Stimulated activated CD4-positive, alpha-beta T cell treated with anti-CD3 and anti-CD28 coated beads, TNF-alpha, amount 100 ng/mL, for 48 hours (primary cell): ENCODE results near the gene MAPKAPK2.
"Not testable (repeated sequence)": the region's sequence is repeated elsewhere in the genome, so short reads cannot be mapped to it uniquely, and the experiment has no call there.

Source experiments
- DNase-seq, 3 donors: peaks; one replicate each; pipeline ENCODE4 v3.0.0-alpha.2; 2020; ENCODE audit warnings: low read depth in 3 of 3

MAPKAPK2 gene

DNA sequence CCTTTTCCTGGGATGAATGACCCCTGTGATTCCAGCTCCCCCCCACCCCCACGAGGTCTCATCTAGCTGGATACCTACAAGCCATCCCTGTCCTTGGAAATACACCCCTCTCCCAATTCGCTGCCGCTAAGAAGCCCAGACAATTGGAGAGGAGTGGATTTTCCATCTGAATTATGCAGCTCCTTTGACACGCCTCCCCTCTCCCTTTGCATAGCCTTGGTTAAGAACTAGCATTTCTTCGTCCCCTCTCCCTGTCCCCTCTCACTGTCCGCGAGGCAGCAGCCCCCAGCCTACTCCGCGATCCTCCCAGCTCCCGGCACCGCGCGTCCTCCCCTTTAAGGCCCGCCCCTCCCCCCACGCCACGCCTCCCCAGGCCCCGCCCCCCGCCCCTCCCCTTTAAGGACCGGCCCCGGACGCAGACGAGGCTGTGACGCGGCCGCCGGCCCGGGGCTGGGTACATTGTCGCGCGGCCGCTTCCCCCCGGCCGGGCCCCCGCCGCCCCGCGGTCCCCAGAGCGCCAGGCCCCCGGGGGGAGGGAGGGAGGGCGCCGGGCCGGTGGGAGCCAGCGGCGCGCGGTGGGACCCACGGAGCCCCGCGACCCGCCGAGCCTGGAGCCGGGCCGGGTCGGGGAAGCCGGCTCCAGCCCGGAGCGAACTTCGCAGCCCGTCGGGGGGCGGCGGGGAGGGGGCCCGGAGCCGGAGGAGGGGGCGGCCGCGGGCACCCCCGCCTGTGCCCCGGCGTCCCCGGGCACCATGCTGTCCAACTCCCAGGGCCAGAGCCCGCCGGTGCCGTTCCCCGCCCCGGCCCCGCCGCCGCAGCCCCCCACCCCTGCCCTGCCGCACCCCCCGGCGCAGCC is at the start of gene MAPKAPK2:
Gene MAPKAPK2, plus strand, starts transcription at position 428 of the 856 bp plus-strand sequence. Its CDS starts 325 bp downstream, at position 753.
- peak; percentile 59 to 74 (median 66) for DNase-seq

GRCh38 chr1:206635080-206635977 is 49.4 kb upstream of the MAPKAPK2 start, which contains the start of gene DYRK3:
DYRK3 (plus strand) TSS chr1:206635536; CDS start chr1:206635704, 168 bp downstream.
- peak; percentile 89 to 92 (median 91) for DNase-seq

- DNase-seq = no peak
Measured at GRCh38 chr1:206635978-206636345, 48.7 kb upstream of the MAPKAPK2 start.

GRCh38 chr1:206636671-206637070 is 48.0 kb upstream of the MAPKAPK2 start:
- DNase-seq = no peak

GRCh38 chr1:206637605-206638004 is 47.1 kb upstream of the MAPKAPK2 start:
- no peak for DNase-seq

GRCh38 chr1:206642074-206642473 is 42.6 kb upstream of the MAPKAPK2 start:
- DNase-seq = not testable (repeated sequence)

GRCh38 chr1:206643118-206643698 is 41.5 kb upstream of the MAPKAPK2 start:
- no peak for DNase-seq

DNA sequence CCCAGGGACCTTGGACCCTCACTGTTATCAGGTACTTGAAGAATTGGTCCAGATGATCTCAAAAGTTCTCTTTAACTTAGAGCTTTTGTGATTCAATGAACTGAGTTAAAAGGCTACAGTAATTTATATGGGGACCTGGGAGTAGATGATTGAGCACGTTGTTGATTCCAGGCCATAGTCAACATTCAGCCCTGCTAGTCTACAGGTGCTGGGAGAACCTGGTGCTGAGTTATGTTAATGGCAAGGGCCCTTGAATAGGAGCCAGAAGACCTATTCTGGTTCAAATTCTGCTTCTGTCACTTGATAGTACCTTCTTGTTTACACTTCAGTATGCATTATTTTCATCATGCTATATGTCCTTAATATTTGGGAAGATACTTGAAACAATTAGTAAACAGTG is 38.2 kb upstream of the MAPKAPK2 start:
- no peak for DNase-seq

GRCh38 chr1:206647224-206647623 is 37.5 kb upstream of the MAPKAPK2 start:
- DNase-seq = no peak

DNA sequence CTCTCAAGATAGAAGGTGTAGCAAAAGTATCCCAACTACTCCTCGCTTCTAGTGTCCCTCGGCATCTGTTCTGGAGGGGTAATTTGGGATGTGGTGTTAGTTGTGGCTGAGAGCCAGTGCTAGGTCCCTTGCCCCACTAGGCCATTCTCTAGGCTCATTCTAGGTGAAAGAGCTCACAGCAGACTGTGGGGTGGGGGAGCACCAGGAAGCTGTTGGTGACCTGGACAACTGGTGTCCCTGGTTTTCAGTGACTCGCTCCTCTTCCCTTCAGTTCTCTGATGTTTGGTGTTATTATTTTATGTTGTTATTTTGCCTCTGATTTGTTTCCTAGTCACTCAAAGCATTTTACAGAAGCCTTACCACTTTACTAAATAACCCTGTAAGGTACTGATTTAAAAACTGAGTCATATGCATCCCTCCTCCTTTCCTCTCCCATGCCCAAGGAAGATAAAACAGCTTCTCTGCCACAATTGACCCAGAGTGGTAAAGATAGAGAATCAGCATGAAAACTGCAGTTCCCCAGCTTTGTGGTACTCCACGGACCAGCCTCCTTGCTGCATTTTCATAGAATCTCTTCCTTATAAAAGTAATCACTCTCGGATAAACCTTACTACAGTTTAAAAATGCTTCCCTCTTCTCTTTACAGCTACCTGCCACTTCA is 35.3 kb upstream of the MAPKAPK2 start:
- DNase-seq = no peak

DNA sequence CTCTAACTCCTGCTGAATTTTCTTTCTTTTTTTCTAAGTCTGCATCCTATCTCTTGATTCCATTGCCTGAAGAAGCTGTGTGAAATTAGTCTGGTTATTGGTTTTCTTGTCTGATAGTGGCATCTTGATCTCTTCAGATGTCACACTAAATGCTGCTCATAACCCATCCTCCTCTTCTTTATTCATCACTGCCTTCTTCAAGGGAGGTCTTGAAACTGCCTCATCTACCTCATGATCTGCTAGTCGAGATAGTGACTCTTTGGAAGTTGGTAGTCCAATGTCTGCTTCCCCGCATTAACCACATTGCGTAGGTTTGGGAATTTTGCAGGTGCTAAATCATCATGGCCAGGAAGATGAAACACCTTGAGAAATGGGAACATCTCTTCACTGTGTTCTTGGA is 33.7 kb upstream of the MAPKAPK2 start:
- DNase-seq = no peak

DNA sequence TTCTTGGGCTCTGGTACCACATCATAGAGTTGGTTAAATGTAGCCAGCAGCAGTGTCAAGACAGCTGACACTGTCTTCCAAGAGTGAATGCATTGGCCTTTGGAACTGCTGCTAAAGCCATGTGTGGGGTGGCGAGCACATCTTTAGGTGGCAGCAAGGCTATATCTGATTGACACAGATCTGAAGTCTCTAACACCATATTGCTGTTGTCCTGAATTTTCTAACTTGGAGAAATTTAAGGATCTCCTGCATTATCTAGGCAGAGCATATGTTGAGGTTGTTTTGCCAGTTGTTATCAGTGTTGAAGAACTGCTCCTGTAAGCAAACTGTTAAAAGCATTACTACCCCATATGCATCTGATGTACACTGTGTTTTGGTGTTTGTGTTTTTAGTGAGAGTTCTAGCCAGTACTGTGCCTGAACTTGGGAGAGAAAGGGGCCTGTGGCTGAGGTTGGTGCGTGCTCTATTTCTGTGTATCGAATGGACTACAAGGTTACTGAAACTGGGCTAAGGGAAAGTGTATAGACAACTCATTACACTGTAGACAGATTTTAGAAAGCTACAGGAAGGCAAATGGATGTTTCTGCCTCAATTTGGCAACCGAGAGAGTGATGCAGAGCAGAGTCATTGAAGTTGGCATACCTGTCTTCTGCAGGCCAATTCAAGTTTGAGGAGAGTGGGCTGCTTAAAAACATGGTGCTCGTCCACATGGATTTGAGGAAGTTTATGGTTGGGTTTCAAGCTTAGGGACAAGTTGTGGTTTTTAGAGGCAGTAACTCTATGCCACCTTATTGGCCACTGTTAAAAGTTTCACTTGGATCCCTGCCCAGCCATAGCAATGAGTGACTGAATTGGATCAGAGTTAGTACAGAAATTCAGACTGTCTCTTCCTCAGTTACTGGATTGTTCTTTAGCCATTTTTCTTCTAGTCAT is 32.5 kb upstream of the MAPKAPK2 start:
- DNase-seq = no peak

- no peak for DNase-seq
Measured at GRCh38 chr1:206653715-206654459, 30.8 kb upstream of the MAPKAPK2 start.

GRCh38 chr1:206654828-206655227 is 29.9 kb upstream of the MAPKAPK2 start:
- DNase-seq = no peak

- no peak for DNase-seq
Measured at GRCh38 chr1:206655471-206655882, 29.2 kb upstream of the MAPKAPK2 start.

DNA sequence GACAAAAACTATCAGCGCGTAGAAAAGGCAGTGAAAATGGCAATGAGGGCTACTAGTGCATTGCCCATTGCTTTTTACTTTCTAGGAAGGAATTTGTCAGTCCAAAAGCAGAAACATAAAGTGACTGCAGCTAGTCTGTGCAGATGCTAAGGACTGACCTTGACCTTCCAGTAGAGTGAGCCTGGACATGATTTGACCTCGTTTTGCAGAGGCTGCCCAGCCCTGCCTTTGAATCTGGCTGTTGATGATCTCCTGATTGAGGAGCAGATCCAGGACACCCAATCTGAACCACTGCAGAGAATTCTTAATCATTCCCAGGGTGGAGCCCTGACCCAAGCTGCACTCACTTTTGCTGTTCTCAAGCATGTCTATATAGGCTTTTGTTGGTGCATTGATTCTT is 27.8 kb upstream of the MAPKAPK2 start:
- no peak for DNase-seq

DNA sequence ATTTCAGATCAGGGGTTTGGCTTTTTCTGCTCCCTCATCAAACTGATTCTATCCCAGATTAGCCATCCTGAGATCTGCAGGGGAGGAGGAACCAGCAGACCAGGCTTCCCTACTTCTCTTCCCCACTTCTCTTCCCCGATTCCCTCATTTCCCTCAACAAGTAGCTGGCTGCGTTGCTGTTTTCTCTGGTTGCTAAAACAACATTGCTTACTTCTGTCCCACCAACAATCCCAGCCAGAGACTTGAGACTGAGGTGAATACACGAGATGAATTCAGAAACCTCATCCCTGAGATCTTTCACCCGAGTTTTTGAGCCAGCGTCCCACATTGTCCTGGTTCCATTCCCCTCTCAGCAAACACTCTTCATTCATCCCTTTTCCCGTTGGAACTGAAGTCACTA is 27.0 kb upstream of the MAPKAPK2 start:
- no peak for DNase-seq

GRCh38 chr1:206658264-206658980 is 26.3 kb upstream of the MAPKAPK2 start:
- DNase-seq = peak in 2 of 3 donors; percentile 33 to 37

GRCh38 chr1:206658981-206659273 is 25.8 kb upstream of the MAPKAPK2 start:
- DNase-seq = no peak
